Glutamatergic neuron (in vitro differentiated cells): ENCODE measurements around the gene MRPL10. TPM values are rescaled to one million over a fixed set of nuclear protein-coding genes. Genes with fewer than 3 reads are reported as not detected.

Source experiments
- DNase-seq: peaks from one replicate; pipeline ENCODE4 v3.0.0; 2022
- H3K27ac Mint-ChIP-seq: one replicate; pipeline ENCODE4 v1.8.0; 2020; ENCODE audit warnings: mild to moderate bottlenecking, mixed read lengths, inconsistent platforms; ENCODE audit not compliant: unreplicated experiment
- H3K27me3 Mint-ChIP-seq: one replicate; pipeline ENCODE4 v1.8.0; 2020; ENCODE audit warnings: mild to moderate bottlenecking, moderate library complexity, mixed read lengths, inconsistent platforms; ENCODE audit not compliant: unreplicated experiment
- H3K36me3 Mint-ChIP-seq: one replicate; pipeline ENCODE4 v1.8.0; 2020; ENCODE audit warnings: mild to moderate bottlenecking, mixed read lengths, inconsistent platforms; ENCODE audit not compliant: unreplicated experiment
- H3K4me1 Mint-ChIP-seq: one replicate; pipeline ENCODE4 v1.8.0; 2020; ENCODE audit warnings: mild to moderate bottlenecking, low read depth, mixed read lengths, inconsistent platforms; ENCODE audit not compliant: unreplicated experiment
- H3K4me3 Mint-ChIP-seq: one replicate; pipeline ENCODE4 v1.8.0; 2020; ENCODE audit warnings: mild to moderate bottlenecking, mixed read lengths, inconsistent platforms; ENCODE audit not compliant: unreplicated experiment
- H3K9me3 Mint-ChIP-seq: one replicate; pipeline ENCODE4 v1.8.0; 2020; ENCODE audit warnings: mild to moderate bottlenecking, moderate library complexity, mixed read lengths, inconsistent platforms; ENCODE audit not compliant: unreplicated experiment
- total RNA-seq: library from RNA; stranded (reverse); fragmentation: NEBNext Ultra II Directional; extraction: Animal tissue kit (Norgen Biotek cat#: 25700); gene quantifications from one replicate; pipeline ENCODE4 v1.2.1, GENCODE V29; 2021; ENCODE audit not compliant: unreplicated experiment
- TF ChIP-seq, protein P1 (sequence below): fragments of 200-600 bp; sonication (generic); IDR thresholded peaks from one replicate; pipeline ENCODE4 v1.5.0; 2021; ENCODE audit not compliant: partially characterized antibody, unreplicated experiment

Gene MRPL10
- total RNA-seq, 1 donor from 2014 or later: 38.7 TPM

DNA sequence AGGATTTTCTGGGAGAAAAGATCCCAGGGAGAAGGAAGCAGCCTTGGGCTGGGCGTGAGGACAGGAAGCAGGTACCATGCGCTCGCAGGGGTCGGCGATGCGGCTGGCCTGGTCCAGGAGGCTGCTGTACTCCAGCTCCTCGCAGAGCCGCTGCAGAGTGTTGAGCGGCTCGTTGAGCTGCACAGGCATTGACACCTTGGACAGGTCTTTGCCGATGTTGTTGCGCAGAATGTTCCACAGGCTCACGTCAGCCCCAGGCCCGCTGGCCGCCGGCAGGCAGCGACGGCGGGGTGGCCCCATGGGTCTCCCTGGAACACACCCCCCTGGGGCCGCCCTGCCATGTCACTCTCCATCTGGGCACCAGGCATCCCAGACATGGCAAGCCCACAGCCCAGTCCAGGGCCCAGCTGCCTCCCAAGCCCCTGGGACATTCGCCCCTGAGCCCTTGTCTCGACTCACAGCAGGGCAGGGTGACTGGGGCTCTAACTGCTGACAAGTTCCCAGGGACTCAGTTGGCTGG, 17.8 kb downstream of the MRPL10 start:
- DNase-seq: no peak
- Mint-ChIP-seq H3K36me3 (peaks cover 6% of the 10 kb centered on the region), H3K4me3 (no peak overlapping the region), H3K27me3 (peaks cover 18% of the 10 kb centered on the region), H3K27ac (no peak overlapping the region), H3K9me3 (no peaks in the 10 kb centered on the region), H3K4me1 (no peaks in the 10 kb centered on the region)
- TF ChIP-seq, protein P1, sequence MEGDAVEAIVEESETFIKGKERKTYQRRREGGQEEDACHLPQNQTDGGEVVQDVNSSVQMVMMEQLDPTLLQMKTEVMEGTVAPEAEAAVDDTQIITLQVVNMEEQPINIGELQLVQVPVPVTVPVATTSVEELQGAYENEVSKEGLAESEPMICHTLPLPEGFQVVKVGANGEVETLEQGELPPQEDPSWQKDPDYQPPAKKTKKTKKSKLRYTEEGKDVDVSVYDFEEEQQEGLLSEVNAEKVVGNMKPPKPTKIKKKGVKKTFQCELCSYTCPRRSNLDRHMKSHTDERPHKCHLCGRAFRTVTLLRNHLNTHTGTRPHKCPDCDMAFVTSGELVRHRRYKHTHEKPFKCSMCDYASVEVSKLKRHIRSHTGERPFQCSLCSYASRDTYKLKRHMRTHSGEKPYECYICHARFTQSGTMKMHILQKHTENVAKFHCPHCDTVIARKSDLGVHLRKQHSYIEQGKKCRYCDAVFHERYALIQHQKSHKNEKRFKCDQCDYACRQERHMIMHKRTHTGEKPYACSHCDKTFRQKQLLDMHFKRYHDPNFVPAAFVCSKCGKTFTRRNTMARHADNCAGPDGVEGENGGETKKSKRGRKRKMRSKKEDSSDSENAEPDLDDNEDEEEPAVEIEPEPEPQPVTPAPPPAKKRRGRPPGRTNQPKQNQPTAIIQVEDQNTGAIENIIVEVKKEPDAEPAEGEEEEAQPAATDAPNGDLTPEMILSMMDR: no peak

DNA sequence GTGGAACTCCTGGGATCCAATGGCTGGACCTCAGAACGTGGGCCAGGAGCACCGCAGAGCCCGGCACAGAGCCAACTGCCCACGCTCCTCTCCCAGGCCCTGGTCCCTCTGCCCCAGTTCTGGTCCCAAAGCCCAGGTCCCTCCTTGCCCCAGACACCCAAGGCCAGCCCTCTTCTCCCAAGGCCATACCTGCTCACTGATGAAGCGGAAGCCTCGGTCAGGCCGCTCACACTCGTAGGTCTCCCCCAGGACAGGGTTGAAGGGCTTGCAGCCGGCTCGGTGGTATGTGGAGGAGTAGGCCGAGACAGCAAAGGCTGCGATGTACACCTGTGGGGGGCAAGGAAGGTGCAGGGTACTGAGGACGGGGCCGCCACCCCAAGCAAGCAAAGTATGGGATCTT, 18.3 kb downstream of the MRPL10 start:
- no peak overlapping the region for H3K4me3 Mint-ChIP-seq
- no peak for DNase-seq
- TF ChIP-seq, protein P1: no peak
- H3K36me3 Mint-ChIP-seq: peaks cover 6% of the 10 kb centered on the region
- H3K27me3 Mint-ChIP-seq: peaks cover 18% of the 10 kb centered on the region
- no peaks in the 10 kb centered on the region for H3K9me3 Mint-ChIP-seq
- no peak overlapping the region for H3K27ac Mint-ChIP-seq
- H3K4me1 Mint-ChIP-seq: no peaks in the 10 kb centered on the region

DNA sequence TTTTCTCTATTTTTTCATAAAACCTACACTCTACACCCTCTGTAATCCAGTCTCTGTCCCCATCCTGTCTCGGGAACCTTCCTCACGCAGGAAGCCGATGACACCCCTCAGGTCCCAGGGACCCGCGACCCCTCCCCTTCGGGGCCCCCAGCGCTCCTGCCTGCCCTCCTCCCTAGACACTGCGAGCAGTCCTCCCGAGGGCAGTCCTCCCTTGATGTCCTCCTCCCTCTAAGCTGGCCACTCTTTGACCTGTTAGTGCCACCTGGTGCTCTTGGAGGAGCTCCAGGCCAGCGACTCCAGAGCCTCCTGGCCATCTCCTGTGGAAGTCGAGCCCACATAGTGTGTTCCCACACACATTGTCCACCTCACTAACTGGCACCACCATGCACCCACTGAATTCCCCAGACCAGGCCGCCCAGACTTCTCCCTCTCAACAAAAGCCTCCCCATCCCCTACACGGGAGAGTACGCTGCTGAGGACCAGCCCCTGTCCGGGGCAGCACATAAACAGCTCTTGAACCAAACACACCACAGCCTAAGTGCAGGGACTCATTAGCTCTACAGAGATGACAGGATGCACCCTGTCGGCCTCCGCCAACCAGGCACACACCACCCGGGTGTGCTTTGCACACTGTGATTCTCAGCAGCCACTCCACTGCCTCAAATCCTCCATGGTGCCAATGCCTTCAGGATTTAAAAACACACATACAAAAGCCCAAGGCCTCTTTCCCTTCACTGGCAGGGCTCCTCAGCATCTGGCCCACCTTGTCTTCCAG, 19.0 kb downstream of the MRPL10 start:
- no peak overlapping the region for H3K27ac Mint-ChIP-seq

DNA sequence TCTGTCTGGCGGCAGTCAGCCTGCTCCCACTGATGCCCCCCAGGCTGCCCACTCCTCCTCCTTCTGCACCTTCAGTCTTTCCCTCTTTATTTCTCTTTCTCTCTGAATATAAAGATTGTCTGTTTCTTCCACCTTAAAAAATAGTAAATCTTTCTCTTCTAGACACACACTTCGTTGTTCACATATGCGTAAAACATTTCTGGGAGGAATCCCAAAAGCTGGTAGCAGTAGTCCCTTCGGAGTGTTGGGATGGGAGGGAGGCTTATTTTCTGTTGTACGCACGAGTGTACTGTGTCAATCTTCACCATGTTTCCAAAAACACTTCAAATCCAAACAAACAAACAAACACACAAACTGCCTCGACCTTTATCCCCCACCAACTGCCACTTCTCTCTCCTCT, 19.6 kb downstream of the MRPL10 start:
- no peak overlapping the region for H3K27ac Mint-ChIP-seq

More for the DNA sequence above, 19.0 kb downstream of the MRPL10 start:
- Mint-ChIP-seq H3K9me3 (no peaks in the 10 kb centered on the region), H3K36me3 (peaks cover 6% of the 10 kb centered on the region), H3K4me3 (no peak overlapping the region), H3K4me1 (no peaks in the 10 kb centered on the region), H3K27me3 (peaks cover 13% of the 10 kb centered on the region)
- TF ChIP-seq, protein P1: no peak
- no peak for DNase-seq

More for the DNA sequence above, 19.6 kb downstream of the MRPL10 start:
- peaks cover 13% of the 10 kb centered on the region for H3K27me3 Mint-ChIP-seq
- H3K4me3 Mint-ChIP-seq: no peak overlapping the region
- TF ChIP-seq, protein P1: no peak
- no peaks in the 10 kb centered on the region for H3K4me1 Mint-ChIP-seq
- peaks cover 6% of the 10 kb centered on the region for H3K36me3 Mint-ChIP-seq
- DNase-seq: no peak
- no peaks in the 10 kb centered on the region for H3K9me3 Mint-ChIP-seq
